HG02885 (cell line): Measurements from ENCODE around the gene ARHGAP31.
A peak's percentile ranks its signal among the peaks of the same experiment; 100 is the strongest.
"Not testable (repeated sequence)": the region's sequence is repeated elsewhere in the genome, so short reads cannot be mapped to it uniquely, and the experiment has no call there.

ENCODE experiments used
- ATAC-seq: cut with Tn5 transposase; IDR thresholded peaks from one replicate; pipeline ENCODE4 v1.9.1; 2021; ENCODE audit warnings: mild to moderate bottlenecking; ENCODE audit not compliant: unreplicated experiment, poor library complexity

Gene ARHGAP31, protein sequence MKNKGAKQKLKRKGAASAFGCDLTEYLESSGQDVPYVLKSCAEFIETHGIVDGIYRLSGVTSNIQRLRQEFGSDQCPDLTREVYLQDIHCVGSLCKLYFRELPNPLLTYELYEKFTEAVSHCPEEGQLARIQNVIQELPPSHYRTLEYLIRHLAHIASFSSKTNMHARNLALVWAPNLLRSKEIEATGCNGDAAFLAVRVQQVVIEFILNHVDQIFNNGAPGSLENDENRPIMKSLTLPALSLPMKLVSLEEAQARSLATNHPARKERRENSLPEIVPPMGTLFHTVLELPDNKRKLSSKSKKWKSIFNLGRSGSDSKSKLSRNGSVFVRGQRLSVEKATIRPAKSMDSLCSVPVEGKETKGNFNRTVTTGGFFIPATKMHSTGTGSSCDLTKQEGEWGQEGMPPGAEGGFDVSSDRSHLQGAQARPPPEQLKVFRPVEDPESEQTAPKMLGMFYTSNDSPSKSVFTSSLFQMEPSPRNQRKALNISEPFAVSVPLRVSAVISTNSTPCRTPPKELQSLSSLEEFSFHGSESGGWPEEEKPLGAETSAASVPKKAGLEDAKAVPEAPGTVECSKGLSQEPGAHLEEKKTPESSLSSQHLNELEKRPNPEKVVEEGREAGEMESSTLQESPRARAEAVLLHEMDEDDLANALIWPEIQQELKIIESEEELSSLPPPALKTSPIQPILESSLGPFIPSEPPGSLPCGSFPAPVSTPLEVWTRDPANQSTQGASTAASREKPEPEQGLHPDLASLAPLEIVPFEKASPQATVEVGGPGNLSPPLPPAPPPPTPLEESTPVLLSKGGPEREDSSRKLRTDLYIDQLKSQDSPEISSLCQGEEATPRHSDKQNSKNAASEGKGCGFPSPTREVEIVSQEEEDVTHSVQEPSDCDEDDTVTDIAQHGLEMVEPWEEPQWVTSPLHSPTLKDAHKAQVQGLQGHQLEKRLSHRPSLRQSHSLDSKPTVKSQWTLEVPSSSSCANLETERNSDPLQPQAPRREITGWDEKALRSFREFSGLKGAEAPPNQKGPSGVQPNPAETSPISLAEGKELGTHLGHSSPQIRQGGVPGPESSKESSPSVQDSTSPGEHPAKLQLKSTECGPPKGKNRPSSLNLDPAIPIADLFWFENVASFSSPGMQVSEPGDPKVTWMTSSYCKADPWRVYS (N-terminal part only)

GRCh38 chr3:119293871-119294695 is at the start of gene ARHGAP31:
Gene ARHGAP31, plus strand, starts transcription at chr3:119294383. Its CDS starts 522 bp downstream, at chr3:119294905.
- ATAC-seq: peak; percentile 70

DNA sequence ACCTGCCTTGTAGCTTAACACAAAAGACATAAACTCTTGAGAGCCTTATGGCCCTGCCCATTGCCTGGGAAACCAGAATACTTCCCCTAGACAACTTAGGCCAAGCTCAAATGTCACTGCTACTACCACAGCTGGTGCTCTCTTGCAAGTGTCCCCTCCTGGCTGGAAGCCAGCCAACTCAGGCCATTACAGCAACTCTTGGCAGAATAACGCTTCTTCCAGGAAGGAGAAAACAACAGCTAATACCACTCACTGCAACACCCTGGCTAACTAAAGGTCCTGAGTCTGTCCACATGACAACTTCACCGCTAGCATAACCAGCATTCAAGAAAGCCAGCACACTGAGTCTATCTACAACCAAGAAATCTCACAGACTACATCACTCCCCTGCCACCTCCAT is 48.4 kb upstream of the ARHGAP31 start:
- ATAC-seq: no peak

DNA sequence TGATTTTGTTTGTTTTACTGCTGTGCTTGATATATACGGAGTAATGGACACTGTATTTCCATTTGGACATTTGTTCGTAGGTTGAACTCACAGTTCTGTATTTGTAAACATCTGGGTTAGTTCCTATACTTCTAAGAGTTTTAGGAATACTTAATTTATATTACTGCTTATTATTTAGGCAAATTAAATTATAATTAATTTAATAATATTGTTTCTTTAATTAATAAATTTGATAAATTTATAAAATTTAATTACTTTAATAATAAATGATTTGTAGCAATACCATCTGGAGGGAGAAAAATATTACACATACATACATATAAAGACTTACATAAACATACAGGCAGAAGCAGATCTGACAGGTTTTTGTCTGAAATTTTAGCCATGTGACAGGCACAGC is 39.0 kb upstream of the ARHGAP31 start:
- no peak for ATAC-seq

- no peak for ATAC-seq
Observed at GRCh38 chr3:119257111-119257510, 37.1 kb upstream of the ARHGAP31 start.

GRCh38 chr3:119257654-119258410 is 36.4 kb upstream of the ARHGAP31 start:
- ATAC-seq: peak; percentile 77

DNA sequence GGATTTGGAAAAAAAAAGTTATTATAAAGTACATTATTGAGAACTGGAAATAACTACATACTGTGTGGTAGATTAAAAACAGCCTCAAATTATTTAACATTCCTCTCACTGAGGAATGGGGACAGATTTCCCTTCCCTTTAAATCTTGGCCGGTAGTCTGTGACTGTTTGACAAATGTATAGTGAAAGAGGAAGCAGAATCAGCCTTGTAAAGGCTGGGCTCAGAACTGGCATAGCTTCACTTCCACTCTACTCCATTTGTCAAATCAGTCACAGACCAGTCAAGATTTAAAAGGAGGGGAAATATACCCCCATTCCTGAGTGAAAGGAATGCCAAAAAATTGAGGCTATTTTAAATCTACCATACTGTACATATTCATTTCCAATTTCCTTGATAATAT is 35.3 kb upstream of the ARHGAP31 start:
- ATAC-seq: peak; percentile 88

- ATAC-seq: no peak
Observed at GRCh38 chr3:119259821-119260220, 34.4 kb upstream of the ARHGAP31 start.

DNA sequence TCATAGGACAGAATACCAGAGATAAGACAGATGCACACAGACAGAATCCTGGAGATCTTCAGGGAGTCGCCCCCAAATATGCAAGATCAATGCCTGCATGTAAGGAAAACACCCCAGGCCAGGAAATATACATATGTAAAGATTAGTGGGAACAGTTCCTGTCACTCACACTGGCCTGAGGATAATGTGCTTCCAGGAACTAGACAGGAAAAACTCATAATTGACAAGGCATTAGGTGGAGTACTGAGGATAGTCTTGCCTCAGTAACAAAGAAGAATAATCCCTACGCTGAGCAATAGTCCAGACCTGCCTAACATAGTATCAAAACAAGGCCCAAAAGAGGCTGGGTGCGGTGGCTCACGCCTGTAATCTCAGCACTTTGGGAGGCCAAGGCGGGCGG is 33.1 kb upstream of the ARHGAP31 start:
- no peak for ATAC-seq

DNA sequence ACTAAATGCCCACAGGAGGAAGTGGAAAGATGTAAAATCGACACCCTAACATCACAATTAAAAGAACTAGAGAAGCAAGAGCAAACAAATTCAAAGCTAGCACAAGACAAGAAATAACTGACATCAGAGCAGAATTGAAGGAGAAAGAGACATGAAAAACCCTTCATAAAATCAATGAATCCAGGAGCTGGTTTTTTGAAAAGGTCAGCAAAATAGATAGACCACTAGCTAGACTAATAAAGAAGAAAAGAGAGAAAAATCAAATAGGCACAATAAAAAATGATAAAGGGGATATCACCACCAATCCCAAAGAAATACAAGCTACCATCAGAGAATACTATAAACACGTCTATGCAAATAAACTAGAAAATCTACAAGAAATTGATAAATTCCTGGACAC is 24.0 kb upstream of the ARHGAP31 start:
- ATAC-seq: not testable (repeated sequence)

DNA sequence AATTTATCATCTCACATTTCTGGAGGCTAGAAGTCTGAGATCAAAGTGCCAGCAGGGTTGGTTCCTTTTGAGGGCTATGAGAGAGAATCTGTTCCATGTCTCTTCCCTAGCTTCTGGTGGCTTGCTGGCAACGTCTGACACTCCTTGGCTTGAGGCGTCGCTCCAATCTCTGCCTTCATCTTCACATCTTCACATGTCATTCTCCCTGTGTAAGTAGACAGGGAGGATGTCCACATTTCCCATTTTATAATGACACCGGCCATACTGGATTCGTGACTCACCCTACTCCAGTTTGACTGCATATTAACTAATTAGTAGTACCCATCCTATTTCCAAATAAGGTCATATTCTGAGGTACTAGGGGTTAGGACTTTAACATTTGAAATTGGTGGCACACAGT is 17.5 kb upstream of the ARHGAP31 start:
- ATAC-seq: no peak

DNA sequence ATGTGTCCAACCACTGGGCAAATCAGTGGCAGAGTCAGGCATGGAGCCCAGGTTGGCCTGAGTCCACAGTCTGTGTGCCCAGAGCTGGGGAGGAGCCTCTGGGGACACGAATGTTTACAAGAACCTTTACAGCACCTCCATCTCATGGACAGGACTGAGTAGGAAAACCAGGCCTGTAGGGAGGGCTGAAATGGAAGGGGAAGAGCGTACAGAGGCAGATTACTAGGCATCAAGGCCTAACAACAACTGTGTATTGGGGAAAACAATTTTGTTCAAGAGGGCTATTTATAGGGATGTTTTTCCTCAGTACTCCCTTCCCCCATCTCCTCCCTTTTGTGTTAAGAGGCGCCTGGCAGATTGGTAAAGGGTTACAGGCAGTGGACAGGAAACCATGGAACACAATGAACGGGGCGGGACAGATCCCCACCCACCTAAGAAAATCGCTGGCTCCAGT is 15.1 kb upstream of the ARHGAP31 start:
- no peak for ATAC-seq

- ATAC-seq: no peak
Observed at GRCh38 chr3:119279584-119280243, 14.5 kb upstream of the ARHGAP31 start.

DNA sequence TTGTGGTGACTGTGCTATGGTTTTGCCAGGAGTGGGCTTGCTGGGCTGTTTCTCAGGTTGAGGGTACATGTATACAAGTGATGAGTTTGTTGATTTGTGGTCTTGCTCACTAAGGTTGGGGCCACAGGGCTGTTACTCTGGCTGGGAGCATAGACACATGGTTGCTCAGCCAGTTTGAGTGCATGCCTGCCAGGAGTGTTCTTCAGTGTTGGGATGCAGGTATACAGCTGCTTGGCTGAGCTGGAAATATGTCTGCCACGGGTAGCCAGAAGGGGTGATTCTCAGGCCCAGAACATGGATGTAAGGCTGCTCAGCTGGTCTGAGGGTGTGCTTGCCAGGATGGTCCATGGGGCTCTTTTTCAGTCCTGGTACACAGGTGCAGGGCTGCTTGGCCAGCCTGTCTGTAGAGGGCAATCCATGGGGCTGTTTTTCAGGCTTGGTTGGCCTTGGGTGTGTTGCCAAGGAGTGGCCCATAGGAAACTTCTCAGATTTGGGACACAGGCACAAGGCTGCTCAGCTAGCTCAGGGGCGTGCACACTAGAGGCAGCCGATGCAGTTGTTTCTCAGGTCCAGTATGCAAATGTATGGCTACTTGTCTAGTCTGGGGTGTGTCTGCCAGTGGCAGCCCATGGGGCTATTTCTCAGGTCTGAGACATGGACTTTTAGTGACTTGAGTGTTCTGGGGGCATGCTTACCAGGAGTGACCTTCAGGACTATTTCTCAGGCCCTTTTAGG is 5.3 kb upstream of the ARHGAP31 start:
- no peak for ATAC-seq

GRCh38 chr3:119289404-119289770 is 4.8 kb upstream of the ARHGAP31 start:
- ATAC-seq: no peak

- ATAC-seq: no peak
Observed at GRCh38 chr3:119290613-119291012, 3.6 kb upstream of the ARHGAP31 start.

DNA sequence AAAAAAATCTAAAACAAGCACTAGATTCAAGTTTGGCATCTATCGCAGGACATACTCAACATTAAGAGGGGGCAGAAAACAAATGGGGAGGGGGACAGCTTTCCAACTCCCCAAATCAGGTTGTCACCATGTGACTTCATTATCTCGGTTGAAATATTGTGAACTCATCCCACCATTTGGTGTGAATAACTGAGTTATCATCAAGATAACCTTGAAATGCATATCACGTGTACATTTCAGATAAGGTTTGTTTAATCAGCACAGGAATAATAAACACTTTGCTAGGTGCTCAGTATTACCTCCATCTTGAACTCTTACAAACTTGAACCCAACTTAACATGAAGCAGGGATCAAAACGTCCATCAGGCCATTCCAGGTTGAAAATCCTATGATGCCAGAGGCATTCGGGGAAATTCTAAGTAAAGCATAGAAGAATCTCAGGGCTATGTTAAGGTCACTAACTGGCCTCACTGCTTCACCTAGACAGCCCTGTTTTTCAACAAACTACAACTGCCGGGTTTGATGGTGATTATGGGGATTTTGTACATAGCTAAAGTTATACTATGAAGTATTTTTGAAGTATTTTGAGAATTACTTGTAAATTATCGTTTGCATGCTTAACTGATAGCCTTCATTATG is 3.0 kb upstream of the ARHGAP31 start:
- no peak for ATAC-seq

GRCh38 chr3:119292666-119293065 is 1.5 kb upstream of the ARHGAP31 start:
- ATAC-seq: no peak
